ENCODE data around the gene CMTM4.

CMTM4 gene

DNA sequence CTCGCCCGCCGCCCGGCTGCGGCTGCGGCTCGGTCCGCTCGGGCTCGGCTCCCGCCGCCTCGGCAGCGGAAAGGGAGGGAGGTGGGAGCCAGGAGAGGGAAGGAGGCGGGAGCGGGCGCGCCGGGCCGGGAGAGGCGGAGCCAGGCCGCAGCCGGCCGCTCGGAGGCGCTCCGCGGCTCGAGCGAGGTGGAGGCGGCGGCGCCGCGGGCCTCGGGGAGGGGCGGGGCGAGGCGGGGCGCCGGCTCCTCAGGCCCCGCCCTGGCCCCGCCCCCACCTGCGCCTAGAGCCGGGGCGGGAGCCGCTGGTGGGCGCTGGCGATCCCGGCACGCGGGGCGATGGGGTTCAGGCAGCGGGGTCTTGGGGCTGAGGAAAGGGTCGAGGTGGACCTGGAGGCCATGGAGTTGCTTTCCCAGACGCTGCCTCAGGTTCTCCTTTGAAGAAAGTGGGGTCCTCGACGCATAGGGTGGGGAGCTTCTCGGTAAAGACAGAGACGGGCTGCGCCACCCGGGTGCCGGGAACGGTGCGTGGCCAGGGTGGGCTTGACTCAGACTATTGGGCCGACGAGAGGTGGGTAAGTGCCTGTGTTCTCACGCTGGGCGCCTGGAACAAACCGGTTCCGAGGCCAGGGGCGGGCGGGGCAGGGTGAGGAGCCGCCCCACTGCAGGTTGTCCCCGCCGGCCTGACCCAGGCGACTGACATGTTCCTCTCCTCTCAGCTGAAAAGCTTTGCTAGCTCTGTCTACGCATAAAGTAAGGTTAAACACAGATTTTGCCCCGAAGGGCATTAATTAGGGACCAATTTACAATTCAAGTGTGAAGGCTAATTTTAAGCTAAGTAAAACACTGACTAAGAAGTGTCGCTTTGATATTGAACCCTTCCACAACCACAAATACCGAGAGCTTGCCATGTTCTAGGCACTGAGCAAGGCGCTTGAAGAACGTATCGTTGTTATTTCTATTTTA lies at the start of gene CMTM4:
TSS of gene CMTM4 (minus strand) at position 75 of the 962 bp plus-strand sequence. CDS start 218 bp downstream, outside the sequence.
- TF ChIP-seq, protein P1, sequence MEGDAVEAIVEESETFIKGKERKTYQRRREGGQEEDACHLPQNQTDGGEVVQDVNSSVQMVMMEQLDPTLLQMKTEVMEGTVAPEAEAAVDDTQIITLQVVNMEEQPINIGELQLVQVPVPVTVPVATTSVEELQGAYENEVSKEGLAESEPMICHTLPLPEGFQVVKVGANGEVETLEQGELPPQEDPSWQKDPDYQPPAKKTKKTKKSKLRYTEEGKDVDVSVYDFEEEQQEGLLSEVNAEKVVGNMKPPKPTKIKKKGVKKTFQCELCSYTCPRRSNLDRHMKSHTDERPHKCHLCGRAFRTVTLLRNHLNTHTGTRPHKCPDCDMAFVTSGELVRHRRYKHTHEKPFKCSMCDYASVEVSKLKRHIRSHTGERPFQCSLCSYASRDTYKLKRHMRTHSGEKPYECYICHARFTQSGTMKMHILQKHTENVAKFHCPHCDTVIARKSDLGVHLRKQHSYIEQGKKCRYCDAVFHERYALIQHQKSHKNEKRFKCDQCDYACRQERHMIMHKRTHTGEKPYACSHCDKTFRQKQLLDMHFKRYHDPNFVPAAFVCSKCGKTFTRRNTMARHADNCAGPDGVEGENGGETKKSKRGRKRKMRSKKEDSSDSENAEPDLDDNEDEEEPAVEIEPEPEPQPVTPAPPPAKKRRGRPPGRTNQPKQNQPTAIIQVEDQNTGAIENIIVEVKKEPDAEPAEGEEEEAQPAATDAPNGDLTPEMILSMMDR (IDR thresholded peaks at IDR 0.05; ENCODE audit: low read depth, low read length, missing control alignments) = peak; percentile 21
- no peak for DNase-seq (ENCODE audit: low read depth)
- peak within 1 kb of the TSS; percentile 53 for H3K4me3 ChIP-seq (ENCODE audit: low read depth, low read length)

GRCh38 chr16:66746048-66746447 lies 49.5 kb upstream of the CMTM4 start:
- TF ChIP-seq, protein P1 (IDR thresholded peaks at IDR 0.05; ENCODE audit: low read depth, low read length, missing control alignments) = no peak
- no peak overlapping the region for H3K4me3 ChIP-seq (ENCODE audit: low read depth, low read length)
- no peak for DNase-seq (ENCODE audit: low read depth)

- DNase-seq (ENCODE audit: low read depth) = no peak
- H3K4me3 ChIP-seq (ENCODE audit: low read depth, low read length) = no peak overlapping the region
- TF ChIP-seq, protein P1 (IDR thresholded peaks at IDR 0.05; ENCODE audit: low read depth, low read length, missing control alignments) = no peak
These were observed 45.6 kb upstream of the CMTM4 start for GRCh38 chr16:66741950-66742808.

- H3K4me3 ChIP-seq (ENCODE audit: low read depth, low read length) = no peak overlapping the region
- no peak for DNase-seq (ENCODE audit: low read depth)
- TF ChIP-seq, protein P1 (IDR thresholded peaks at IDR 0.05; ENCODE audit: low read depth, low read length, missing control alignments) = no peak
These were observed 44.8 kb upstream of the CMTM4 start for GRCh38 chr16:66741169-66741900.

GRCh38 chr16:66740533-66740932 lies 44.0 kb upstream of the CMTM4 start:
- no peak for DNase-seq (ENCODE audit: low read depth)
- H3K4me3 ChIP-seq (ENCODE audit: low read depth, low read length) = no peak overlapping the region
- TF ChIP-seq, protein P1 (IDR thresholded peaks at IDR 0.05; ENCODE audit: low read depth, low read length, missing control alignments) = no peak

- DNase-seq (ENCODE audit: low read depth) = no peak
- no peak overlapping the region for H3K4me3 ChIP-seq (ENCODE audit: low read depth, low read length)
- TF ChIP-seq, protein P1 (IDR thresholded peaks at IDR 0.05; ENCODE audit: low read depth, low read length, missing control alignments) = peak; percentile 75
These were observed 43.5 kb upstream of the CMTM4 start for GRCh38 chr16:66740010-66740409.

Data from GM12864 (cell line).